GM19099 (cell line): ENCODE measurements around the gene GSTM5.

Source experiments
- POLR2A ChIP-seq: IDR thresholded peaks from 3 replicates; pipeline ENCODE4 v1.6.1; 2011; ENCODE audit warnings: low read depth; ENCODE audit not compliant: insufficient read length; ENCODE audit errors: extremely low read depth

The GSTM5 gene

GRCh38 chr1:109732390-109732881 lies 20.4 kb downstream of the GSTM5 start:
- TF ChIP-seq POLR2A: no peak

- TF ChIP-seq POLR2A: no peak
Measured at GRCh38 chr1:109733236-109733870, 21.3 kb downstream of the GSTM5 start.

- TF ChIP-seq POLR2A: no peak
Measured at GRCh38 chr1:109739738-109740614, 27.9 kb downstream of the GSTM5 start.

- no peak for TF ChIP-seq POLR2A
Measured at GRCh38 chr1:109740615-109741373, 28.7 kb downstream of the GSTM5 start, which contains the start of gene GSTM3. TSS of gene GSTM3 (minus strand) at chr1:109741038. CDS start at chr1:109740287, 751 bp downstream.

- TF ChIP-seq POLR2A: no peak
Measured at GRCh38 chr1:109749221-109749620, 37.2 kb downstream of the GSTM5 start.

- no peak for TF ChIP-seq POLR2A
Measured at GRCh38 chr1:109750241-109750882, 38.3 kb downstream of the GSTM5 start.

GRCh38 chr1:109750920-109751319 lies 38.9 kb downstream of the GSTM5 start:
- TF ChIP-seq POLR2A: no peak

GRCh38 chr1:109751531-109752260 lies 39.6 kb downstream of the GSTM5 start:
- no peak for TF ChIP-seq POLR2A

GRCh38 chr1:109754738-109755137 lies 42.7 kb downstream of the GSTM5 start:
- TF ChIP-seq POLR2A: no peak

GRCh38 chr1:109756848-109757521 lies 44.9 kb downstream of the GSTM5 start:
- TF ChIP-seq POLR2A: no peak

- no peak for TF ChIP-seq POLR2A
Measured at GRCh38 chr1:109757936-109758786, 46.1 kb downstream of the GSTM5 start.

GRCh38 chr1:109759513-109760334 lies 47.7 kb downstream of the GSTM5 start:
- no peak for TF ChIP-seq POLR2A
